Adipose tissue (tissue), 3 donors: ENCODE data around the gene CLSTN2. TPM values are rescaled to one million over a fixed set of nuclear protein-coding genes. Genes with fewer than 3 reads are reported as not detected.
"Not testable (repeated sequence)": the region's sequence is repeated elsewhere in the genome, so short reads cannot be mapped to it uniquely, and the experiment has no call there.

Source experiments
- H3K27ac ChIP-seq: one replicate; pipeline ENCODE4 v1.5.1; 2013; ENCODE audit warnings: low read depth, low read length
- WGBS, 3 donors: extraction: QIAGEN DNeasy Blood & Tissue Kit; methylation state at CpG; one replicate each; pipeline ENCODE4 v1.1.7; 2013; 5-methylcytosine and 5-hydroxymethylcytosine counted together
- polyA plus RNA-seq, 3 donors: library from polyadenylated mRNA; stranded (reverse); fragments of 200-250 nt; gene quantifications; one replicate each; pipeline ENCODE4 v1.2.3, GENCODE V29; 2013
- donor health status: healthy with polysubstance abuse.
- donor health status: Bipolar disorder and iron deficiency.
- donor health status: healthy.

The CLSTN2 gene
- polyA plus RNA-seq, 3 donors, result 1.3 to 11.8 (median 5.6) TPM

DNA sequence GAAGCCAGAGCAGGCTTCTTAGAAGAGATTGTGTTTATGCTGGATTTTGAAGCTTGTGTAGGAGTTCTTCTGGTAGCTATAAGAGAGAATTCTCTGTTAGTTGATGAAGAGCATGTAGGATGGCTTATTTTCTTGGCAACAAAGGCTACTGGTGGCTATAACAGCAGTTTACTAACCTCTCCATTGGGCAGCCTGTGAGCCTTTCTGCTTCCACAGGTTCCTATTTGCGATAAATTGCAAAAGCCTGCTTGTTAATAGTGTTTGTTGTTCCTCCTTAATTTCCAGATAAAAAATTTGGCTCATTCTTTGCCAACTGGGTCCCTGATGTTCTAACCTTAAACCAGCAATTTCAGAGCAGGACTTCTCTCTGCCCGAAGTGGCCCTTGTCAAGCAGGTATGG lies 452.3 kb downstream of the CLSTN2 start:
- 92 to 97% (median 93%) methylated on average over 2 of the region's 2 CpGs for WGBS, 3 donors
- no peak overlapping the region for H3K27ac ChIP-seq

DNA sequence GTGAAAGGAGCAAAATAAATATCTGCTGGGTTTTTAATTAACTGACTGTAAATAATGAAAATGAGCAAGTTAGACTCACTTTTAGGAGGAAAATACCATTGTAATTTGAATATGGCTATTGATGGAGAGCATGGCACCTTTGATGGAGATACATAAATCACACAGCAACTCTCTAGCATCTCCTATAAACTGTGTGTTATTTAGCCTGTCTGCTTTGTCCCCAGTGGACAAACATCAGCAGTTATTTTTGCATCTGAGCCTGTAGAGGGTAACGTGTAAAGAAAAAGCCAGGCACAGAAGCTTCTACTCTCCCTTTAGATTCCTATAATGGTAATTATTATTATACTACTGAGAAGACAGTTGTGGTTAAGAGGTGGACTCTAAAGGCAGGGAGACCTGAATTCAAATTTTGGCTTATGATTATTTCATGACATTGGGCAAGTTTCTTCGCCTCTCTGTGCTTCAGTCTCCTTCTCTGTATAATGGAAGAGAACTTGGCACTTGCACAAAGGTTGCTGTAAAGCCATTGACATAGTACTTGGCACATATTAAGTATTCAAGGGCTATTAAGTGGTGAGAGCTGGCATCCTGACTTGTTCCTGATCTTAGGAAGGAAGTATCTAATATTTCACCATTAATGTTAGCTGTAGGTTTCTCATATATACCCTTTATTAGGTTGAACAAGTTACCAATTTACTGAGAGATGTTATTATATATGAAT lies 453.4 kb downstream of the CLSTN2 start:
- WGBS, 3 donors, result 75 to 79% (median 79%) methylated on average over 2 of the region's 2 CpGs
- no peak overlapping the region for H3K27ac ChIP-seq

DNA sequence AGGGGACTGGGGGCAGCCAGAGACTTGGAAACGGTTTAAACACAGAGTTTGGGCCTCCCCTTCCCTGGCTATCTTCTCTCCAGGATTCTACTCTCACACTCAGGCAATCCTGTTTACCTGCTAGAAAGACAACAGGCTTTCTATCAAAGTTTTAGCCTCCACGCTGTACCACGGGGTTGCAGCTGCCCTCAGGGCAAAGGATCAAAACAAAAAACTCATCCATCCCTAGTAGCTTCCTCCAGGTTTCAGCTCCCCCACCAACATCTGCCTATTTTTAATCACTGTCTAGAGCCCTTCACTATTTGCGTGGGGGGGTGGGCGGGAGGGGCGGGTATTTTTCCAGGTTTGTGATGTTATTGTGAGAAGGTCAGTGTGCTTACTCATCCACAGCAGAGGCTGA lies 456.1 kb downstream of the CLSTN2 start:
- no peak overlapping the region for H3K27ac ChIP-seq
- 66 to 68% (median 66%) methylated on average over 6 of the region's 6 CpGs for WGBS, 3 donors

DNA sequence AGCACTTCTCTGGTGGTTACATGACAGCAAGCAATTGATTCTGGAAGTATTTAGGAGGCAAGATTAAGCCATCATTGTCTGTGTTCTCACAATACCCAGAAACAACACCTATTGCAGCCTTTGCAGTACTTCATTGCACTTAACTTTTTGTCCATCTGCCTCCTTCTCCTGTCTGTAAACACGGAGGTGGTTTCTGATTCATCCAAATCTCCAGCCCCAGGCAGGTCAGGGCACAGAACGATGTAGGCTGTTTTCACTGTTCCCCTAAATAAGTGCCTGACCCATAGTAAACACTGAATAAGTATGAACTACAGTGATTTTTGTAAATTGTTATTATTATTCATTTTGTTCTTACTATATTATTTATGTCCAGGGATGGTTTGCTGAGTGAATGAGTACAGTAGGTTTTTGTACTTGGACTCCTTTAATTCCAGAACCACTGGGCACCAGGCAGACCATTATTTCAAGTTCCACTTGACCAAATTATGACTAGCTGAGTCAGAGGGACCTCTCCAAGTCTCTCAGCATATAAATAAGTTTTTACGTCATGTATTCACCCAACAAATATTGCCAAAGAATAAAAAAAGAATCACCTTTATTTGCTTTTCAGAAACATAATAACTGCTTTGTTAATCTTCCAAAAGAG lies 459.6 kb downstream of the CLSTN2 start:
- WGBS, 3 donors, result 82 to 89% (median 83%) methylated on average over 3 of the region's 3 CpGs
- H3K27ac ChIP-seq, result no peak overlapping the region

DNA sequence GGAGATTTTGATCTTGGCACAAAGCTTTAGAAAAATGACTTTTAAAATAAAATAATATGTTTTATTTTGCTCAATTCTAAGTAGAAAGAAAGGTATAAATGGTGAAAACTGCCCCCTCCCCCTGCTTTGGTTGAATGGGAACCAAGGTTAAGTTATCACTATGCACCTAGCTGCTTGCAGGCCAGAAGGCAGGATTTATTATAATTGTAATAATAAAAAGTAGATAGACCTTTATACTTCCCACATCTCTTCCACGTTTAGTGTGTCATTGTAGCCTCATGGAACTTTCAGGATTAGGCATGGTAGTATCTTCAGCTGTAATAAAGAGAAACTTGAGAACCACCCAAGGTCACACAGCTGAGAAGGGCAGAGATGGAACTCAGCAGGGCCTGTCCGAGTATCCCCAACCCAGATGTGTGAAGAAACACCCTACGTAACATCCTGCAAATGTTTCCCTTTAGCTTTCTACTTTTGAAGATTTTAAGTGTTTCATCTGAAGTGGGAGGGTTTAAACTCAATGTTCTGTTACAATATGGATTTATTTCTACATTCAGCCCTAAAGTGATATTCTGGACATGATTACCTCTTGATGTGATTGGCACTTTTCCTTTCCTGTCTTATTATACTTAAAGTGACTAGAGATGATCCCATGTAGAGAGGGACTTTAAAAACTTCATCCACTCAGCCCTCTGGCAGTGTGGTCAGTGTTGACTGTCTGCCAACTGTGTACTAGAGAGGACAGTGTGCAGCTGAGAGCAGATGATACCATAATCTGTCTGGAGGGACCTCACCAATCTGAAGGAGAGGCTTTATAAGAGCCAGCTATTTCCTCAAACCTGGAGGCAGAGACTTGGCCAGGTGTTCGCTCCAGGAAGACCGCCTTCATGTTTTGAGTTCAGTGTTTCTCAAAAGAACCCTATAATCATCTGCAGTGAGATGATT lies 460.4 kb downstream of the CLSTN2 start:
- 76 to 82% (median 78%) methylated on average over 5 of the region's 5 CpGs for WGBS, 3 donors

DNA sequence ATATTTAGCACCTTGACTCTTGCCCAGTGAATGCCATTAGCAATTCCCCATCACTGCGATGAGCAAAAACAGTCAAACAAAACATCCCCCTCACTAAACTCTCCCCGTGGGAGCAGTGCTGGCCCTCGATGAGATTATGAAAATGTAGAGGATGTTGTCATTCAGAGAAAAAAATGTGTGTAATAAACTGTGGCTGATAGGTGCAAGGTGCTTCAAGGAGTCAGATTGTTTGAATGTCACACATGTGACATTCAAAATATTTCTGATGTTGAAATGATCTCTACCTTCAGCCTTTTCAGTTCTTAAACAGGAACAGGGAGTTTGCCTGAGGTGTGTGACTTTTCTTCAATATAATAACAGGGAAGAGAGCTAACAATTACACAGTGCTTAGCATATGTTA lies 461.1 kb downstream of the CLSTN2 start:
- H3K27ac ChIP-seq, result no peak overlapping the region

More for the DNA sequence above, 460.4 kb downstream of the CLSTN2 start:
- H3K27ac ChIP-seq, result no peak overlapping the region

DNA sequence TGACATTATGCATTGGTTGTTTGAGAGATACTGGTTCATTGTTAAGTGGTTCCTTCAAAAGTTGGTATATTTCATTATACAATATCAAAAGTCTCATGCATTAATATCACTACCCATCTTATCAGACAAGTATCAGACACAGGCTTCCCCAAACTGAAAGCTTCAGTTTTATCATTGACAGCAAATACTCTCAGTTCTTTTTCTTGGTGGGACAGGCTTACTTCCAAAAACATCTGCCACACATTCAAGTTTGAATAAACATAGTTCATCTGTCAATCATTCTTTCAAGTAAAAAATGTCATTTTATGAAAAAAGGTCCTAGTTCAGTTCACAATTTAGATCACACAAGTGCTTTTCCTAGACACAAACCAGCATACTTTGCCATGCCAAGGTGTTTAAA lies 462.9 kb downstream of the CLSTN2 start:
- H3K27ac ChIP-seq, result no peak overlapping the region

More for the DNA sequence above, 461.1 kb downstream of the CLSTN2 start:
- 56 to 59% (median 58%) methylated on average over 3 of the region's 3 CpGs for WGBS, 3 donors

DNA sequence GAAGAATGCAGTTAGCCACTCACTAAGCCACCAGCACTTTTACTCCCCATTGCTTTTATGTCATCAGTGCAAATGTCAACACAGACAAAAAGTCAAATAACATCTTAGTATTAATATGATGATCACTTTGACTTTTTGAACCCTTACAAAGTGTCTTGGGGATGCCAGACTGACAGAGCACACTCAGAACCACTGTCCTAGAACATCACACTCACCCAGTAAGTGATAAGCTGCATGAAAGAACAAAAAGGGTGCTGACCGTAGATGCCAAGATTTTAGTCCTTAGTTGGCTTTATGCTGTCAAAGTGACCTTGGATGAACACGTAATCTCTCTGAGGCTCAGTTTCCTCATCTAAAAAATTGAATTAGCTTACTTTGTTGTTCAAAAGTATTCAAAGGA lies 463.4 kb downstream of the CLSTN2 start:
- no peak overlapping the region for H3K27ac ChIP-seq
- WGBS, 3 donors, result 61 to 91% (median 90%) methylated on average over 2 of the region's 2 CpGs

DNA sequence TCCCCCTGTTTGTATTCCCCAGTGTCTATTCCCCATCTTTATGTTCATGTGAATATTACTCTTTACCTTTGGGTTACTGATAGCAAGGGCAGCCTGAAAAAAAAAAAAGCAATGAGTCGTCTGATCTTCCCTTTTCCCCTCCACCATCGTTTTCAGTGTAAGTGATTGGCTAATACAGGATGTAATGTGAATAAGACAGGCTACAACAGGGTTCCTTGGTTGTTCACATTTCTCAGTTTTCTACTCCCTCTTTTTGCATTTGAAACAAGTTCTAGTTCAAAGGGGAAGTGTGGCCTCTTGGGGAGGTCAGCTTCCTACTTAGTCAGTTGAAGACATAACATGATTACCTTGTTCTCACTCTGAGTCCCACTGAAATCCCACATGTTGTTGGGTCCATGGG lies 464.9 kb downstream of the CLSTN2 start:
- 27 to 58% (median 45%) methylated on average over 2 of the region's 2 CpGs for WGBS, 3 donors
- no peak overlapping the region for H3K27ac ChIP-seq

DNA sequence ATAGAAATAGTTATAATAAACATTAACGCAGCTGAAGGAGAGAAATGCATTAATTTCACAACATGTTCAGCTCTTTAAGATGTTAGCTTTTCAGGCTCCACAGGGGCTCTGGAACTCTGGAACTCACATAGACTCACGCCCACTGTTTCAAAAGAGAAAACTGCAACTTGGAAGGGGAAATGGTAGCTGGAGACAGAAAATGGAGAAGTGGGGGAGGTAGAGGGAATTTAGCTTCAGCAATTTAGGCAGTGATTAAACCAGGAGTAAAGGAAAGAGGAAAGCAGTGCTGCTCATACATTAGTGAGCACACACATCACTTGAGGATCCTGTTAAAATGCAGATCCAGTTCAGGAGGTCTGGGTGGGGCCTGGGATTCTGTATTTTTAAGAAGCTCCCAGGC lies 468.1 kb downstream of the CLSTN2 start:
- H3K27ac ChIP-seq, result no peak overlapping the region

DNA sequence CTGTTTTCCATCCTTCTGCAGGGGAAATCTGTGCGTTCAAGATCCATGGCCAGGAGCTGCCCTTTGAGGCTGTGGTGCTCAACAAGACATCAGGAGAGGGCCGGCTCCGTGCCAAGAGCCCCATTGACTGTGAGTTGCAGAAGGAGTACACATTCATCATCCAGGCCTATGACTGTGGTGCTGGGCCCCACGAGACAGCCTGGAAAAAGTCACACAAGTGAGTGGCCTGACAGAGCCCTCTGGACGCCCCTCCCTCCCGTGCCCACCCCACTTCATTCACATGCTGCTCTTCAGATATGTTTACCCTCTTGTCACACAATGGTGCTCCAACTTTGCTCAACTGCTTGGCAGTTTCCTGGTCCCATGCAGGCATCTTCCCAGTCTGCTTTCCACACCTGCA lies 468.6 kb downstream of the CLSTN2 start:
- 71 to 73% (median 72%) methylated on average over 6 of the region's 6 CpGs for WGBS, 3 donors
- no peak overlapping the region for H3K27ac ChIP-seq

More for the DNA sequence above, 468.1 kb downstream of the CLSTN2 start:
- WGBS, 3 donors, result 67 to 93% (median 72%) methylated on average over 2 of the region's 2 CpGs

DNA sequence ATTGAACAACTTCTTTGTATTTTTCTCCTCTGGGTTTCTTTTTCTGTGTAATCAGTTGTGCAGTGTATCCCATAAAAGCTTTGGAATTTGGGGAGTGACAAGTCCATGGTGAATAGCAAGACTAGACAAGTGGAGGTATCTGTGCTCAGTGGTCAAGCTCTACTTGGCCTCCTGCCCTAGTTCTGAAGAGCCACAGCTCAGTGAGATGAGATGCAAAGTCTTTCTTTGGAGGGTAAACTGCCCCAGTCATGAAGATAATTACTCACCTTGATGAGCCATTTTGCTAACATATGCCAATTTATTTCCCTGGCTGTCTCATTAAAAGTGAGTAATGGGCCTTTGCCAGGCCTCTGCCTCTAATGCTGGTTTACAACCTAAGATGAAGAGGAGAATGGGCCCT lies 471.7 kb downstream of the CLSTN2 start:
- H3K27ac ChIP-seq, result no peak overlapping the region

DNA sequence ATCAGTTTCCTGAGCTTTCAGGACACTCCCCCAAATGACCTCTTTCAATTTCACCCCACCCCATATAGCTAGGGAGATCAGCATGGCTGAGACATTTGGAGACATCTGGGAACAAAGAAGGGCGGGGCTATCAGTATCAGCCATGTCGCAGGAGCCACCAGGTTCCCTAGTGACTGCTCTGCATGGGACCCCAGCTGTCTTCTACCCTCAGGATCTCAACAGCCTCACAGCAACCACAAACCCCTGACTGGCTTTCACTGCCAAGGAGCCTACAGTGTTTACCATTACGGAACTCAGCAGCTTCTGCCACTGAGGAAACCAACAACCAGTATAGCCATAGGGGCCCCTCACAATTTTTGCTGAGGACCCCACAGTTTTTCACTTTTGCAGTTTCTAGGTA lies 473.3 kb downstream of the CLSTN2 start:
- 85 to 93% (median 87%) methylated on average over 3 of the region's 3 CpGs for WGBS, 3 donors
- no peak overlapping the region for H3K27ac ChIP-seq

DNA sequence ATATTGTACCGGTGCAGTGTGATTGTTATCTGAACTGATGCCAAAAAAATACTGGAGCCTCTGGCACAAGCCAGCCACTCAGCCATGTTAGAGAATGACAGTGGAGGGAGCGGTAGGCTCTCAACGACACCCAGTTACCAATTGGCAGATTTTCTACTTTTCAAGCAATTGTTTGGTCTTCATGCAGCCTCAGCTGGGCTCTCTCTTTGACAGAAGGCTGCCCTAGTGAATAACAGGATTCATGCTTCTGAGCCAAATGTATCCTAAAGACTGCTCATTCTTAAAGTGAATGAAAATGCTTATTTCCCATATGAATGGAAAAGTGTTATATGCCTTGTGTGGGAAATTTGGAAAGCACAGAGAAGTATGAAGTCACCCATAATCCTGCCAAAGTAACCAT lies 481.7 kb downstream of the CLSTN2 start:
- H3K27ac ChIP-seq, result no peak overlapping the region
- WGBS, 3 donors, result 62 to 68% (median 68%) methylated on average over 3 of the region's 3 CpGs

DNA sequence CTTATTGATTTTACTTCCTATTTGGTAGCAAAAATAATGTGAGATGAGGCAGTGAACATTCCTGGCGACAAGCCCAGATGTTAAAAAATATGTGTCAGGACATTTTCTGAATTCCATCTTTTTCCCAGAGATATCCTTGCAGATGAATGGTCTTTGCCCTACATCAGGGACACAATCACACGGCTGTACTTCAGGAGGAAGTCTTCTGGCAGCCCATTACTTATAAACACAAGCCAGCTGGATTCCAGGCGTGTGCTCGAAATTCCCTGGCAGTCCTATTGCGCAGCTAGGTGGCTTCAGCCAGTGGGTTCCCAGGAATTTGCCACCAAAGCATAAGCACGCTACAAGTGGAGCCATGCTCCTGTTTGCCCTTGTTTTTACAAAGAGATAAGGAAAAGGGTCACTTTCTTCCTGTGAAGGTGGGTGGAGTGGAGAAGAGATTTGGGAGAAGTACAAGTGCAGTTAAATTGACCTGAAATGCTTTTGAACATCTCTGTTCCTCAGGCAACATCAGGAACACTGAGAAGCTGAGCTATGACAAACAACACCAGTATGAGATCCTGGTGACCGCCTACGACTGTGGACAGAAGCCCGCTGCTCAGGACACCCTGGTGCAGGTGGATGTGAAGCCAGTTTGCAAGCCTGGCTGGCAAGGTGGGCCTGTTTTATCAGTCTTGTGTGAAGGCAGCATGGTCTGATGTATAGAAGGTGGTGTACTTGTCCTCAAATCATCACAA lies 485.8 kb downstream of the CLSTN2 start:
- H3K27ac ChIP-seq, result no peak overlapping the region
- 35 to 44% (median 39%) methylated on average over 9 of the region's 9 CpGs for WGBS, 3 donors

DNA sequence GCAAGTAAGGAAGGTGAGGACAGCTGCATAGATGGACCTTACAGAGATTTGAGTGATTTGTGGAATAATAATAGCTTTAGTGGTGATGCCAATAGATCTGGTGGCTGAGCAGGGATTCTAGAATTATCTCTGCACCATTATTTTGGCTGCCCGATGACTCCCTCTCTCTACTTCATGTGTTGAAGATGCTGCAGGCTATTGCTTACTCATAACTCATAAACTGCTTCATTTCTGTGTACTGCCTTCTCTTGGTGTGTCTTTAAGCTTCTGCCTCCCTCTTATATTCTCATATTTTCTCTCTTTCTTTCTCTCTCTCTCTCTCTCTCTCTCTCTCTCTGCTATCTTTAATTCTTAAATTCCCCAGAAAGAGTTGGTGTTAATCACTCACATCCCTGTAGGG lies 486.9 kb downstream of the CLSTN2 start:
- 82 to 89% (median 85%) methylated on average over 1 of the region's 1 CpG for WGBS, 3 donors
- no peak overlapping the region for H3K27ac ChIP-seq

DNA sequence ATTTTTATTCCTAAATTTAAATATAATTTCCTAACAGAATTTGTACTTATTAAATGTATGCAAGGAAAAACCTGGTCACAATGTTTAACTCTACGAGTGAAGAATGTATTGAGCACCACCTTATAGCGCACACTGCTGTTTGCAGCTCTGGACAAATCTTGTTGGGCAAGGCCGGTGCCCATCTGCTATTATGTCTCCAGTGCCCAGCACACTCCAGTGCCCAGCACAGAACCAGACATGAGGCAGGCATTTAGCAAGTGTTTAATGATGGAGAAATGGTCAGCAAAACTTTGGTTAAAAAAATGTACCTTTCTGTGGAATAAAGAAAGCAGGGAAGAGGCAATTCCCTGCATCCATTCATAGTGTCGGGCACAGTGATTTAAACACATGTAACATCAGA lies 488.2 kb downstream of the CLSTN2 start:
- H3K27ac ChIP-seq, result no peak overlapping the region
- WGBS, 3 donors, result 84 to 95% (median 93%) methylated on average over 4 of the region's 4 CpGs

DNA sequence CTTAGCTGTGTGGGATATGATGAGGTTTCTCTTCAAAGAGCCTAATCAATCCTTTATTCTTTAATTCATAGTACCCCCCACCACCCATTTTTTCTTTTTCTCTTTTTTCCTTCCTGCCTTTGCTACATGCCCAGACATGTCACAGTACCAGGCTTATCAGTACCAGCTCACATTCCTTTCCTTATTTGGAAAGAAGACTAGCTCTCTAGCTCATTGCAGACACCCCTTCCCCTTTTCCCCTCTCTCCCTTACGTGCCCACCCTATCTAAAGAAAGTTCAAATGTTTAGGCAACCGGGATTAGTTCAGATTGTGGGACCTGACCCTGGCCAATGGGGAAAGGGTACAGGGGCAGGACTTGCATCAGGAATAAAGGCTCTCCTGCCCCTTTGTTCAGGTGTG lies 488.6 kb downstream of the CLSTN2 start:
- WGBS, 3 donors, result 58 to 74% (median 58%) methylated on average over 2 of the region's 2 CpGs
- not testable (repeated sequence) for H3K27ac ChIP-seq

DNA sequence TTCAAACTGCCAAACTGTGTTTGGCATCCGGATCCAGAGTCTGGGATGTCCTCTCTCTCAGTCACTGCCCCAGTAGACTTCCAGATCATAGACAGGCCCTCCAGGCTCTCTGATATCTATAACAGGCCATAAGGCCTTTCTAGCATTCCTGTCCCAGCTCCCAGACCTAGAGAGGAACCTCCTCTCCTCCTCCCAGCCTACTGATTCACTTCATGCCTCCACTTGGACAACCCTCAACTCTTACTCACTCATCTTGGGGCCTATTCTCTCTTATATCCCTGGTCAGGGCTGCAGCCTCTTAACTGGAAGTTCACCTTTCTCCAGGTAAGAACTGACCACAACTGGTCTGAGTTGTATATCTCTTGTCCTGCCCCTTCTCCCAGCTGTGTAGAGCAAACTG lies 489.2 kb downstream of the CLSTN2 start:
- 95 to 96% (median 96%) methylated on average over 1 of the region's 1 CpG for WGBS, 3 donors

More for the DNA sequence above, 489.2 kb downstream of the CLSTN2 start:
- H3K27ac ChIP-seq, result no peak overlapping the region
